Stimulated activated effector memory CD8-positive, alpha-beta T cell treated with anti-CD3 and anti-CD28 coated beads, Interleukin-12 subunit alpha, Interleukin-12 subunit beta, amount 100 ng/mL, for 72 hours (primary cell): Measurements from ENCODE around the gene UVRAG.

Source experiments
- ATAC-seq: fragments of 150-1000 bp; cut with Tn5 transposase; 2 replicates; pipeline ENCODE4 v1.10.0; 2021
- DNase-seq, 2 donors: peaks; one replicate each; pipeline ENCODE4 v3.0.0; 2021 to 2022; ENCODE audit warnings: low spot score in 2 of 2
- H3K27ac Mint-ChIP-seq: one replicate; pipeline ENCODE4 v1.8.0; 2022; ENCODE audit warnings: mild to moderate bottlenecking, mixed read lengths
- H3K36me3 Mint-ChIP-seq: one replicate; pipeline ENCODE4 v1.8.0; 2022; ENCODE audit warnings: mild to moderate bottlenecking, mixed read lengths
- H3K4me1 Mint-ChIP-seq: one replicate; pipeline ENCODE4 v1.8.0; 2022; ENCODE audit warnings: mixed read lengths
- H3K4me3 Mint-ChIP-seq: one replicate; pipeline ENCODE4 v1.8.0; 2022; ENCODE audit warnings: mild to moderate bottlenecking, mixed read lengths
- H3K9me3 Mint-ChIP-seq: one replicate; pipeline ENCODE4 v1.8.0; 2022; ENCODE audit warnings: mixed read lengths

UVRAG gene

DNA sequence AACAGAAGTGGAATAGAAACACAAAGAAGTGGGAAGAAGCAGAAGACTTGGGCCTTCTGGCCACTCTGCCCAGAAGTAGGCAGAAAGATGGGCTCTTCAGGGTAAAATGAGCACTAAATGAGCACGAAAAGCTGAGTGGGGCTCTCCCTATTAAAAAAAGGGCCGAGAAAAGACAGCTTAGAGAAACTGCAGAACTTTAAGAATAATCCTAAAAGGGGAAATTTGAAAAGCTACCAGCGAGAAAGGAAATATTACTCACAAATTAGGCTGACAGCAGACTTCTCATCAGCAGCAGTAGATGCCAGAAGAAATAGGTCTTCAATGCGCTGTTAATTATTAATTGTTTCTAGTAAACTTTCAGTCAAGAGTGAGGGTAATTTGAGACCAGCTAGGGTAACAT, 78.2 kb downstream of the UVRAG start:
- no peak overlapping the region for H3K27ac Mint-ChIP-seq
- ATAC-seq = peak; percentile 28
- H3K9me3 Mint-ChIP-seq = no peaks in the 10 kb centered on the region
- H3K36me3 Mint-ChIP-seq = peaks cover 4% of the 10 kb centered on the region
- peaks cover 22% of the 10 kb centered on the region for H3K4me1 Mint-ChIP-seq
- H3K4me3 Mint-ChIP-seq = no peak overlapping the region
- DNase-seq = no peak

DNA sequence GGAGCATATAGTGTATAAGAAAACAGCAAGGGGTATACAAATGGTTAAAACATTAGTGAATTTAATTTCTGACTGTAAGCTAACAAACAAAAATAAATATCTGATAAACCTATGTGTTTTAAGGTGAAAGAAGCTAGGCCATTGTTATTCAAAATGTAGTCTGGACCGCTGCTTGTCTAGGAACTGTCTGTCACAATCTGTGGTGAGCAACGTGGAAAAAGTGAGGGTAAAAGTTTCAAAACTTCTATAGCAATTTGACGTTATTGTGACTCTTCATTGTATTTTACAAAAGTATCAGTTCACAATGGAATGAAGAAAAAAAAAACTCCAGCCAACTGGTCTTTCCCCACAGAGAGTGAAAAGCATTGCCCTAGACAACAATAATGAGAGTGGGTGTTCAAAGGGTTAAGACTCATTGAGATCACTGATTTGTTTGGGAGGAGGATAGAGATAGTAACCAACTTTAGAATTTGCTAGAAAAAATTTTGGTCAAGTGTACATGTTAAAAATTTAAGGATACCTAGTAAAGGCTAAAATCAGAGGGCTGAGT, 79.1 kb downstream of the UVRAG start:
- ATAC-seq = peak; percentile 32
- Mint-ChIP-seq H3K27ac (peak overlapping the region; percentile 69), H3K4me1 (peaks cover 22% of the 10 kb centered on the region), H3K9me3 (no peaks in the 10 kb centered on the region), H3K36me3 (peaks cover 4% of the 10 kb centered on the region), H3K4me3 (no peak overlapping the region)
- DNase-seq = no peak

DNA sequence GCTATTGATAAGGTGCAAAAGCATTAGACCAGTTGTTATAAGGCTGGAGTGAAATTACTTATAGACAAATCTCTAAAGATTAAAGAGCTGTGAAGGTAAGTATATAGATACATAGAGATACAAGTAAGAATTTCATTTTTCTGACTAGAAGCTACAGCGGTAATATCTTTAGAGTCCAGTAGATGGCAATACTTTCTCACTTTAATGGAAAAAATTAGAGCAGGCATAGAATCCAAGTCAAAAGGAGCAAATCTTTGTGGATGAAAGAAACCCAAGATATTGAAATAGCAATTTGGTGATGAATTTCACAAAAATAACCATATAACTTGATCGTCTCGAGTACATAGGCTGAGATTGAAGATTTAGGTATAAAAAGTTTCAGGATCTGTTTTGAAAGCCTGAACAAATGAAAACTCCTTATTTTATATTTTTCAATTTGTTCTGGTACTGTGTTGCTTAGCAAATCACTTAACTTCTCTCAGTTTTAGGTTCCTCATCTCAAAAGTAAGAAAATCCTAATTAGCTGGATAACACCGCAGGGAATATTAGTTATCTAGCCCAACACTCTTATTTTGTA, 81.9 kb downstream of the UVRAG start:
- H3K4me3 Mint-ChIP-seq = no peak overlapping the region
- ATAC-seq = peak; percentile 26
- no peaks in the 10 kb centered on the region for H3K9me3 Mint-ChIP-seq
- no peak overlapping the region for H3K27ac Mint-ChIP-seq
- peaks cover 4% of the 10 kb centered on the region for H3K36me3 Mint-ChIP-seq
- no peak for DNase-seq
- H3K4me1 Mint-ChIP-seq = peaks cover 9% of the 10 kb centered on the region

DNA sequence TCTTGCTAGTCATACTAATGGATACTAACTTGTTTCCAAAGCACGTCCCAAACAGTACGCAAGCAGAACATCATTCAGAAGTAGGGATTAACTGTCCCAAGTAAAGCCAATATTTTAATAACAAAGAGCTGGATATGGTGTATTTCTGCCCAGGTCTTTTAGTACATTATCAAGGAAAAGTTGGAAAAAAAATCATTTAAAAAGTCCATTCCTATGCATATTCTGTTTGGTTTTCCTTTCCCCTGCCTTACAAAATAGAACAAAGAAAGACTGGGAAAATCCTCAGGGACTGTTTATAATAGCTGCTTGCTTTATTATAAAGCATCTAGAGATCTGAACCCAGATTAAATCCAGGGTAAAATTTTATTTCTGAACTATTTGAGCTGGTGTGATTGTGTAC, 83.9 kb downstream of the UVRAG start:
- H3K4me1 Mint-ChIP-seq = peaks cover 19% of the 10 kb centered on the region
- no peak for ATAC-seq
- H3K4me3 Mint-ChIP-seq = no peak overlapping the region
- H3K36me3 Mint-ChIP-seq = no peaks in the 10 kb centered on the region
- H3K27ac Mint-ChIP-seq = no peak overlapping the region
- no peak for DNase-seq
- no peaks in the 10 kb centered on the region for H3K9me3 Mint-ChIP-seq

DNA sequence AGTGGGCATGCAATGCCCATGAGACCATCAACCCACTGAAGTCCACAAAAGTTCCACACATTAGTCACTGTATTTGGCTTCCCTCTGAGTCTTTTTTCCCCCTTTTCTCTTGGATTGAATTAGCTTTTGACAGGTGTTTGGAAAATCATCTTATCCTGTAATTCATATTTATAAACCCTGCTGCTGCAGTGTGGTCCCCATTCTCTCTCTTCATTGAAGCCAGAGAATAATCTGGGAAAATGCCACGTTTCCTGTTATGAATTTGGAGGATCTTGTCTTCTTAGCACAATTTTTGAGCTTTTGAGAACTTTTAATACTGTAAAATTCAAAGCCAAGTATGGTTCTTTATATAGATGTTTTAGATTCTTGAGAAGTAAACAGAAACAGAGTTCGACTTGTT, 84.8 kb downstream of the UVRAG start:
- Mint-ChIP-seq H3K27ac (no peak overlapping the region), H3K36me3 (no peaks in the 10 kb centered on the region), H3K4me1 (peaks cover 12% of the 10 kb centered on the region), H3K9me3 (no peaks in the 10 kb centered on the region), H3K4me3 (no peak overlapping the region)
- no peak for ATAC-seq
- DNase-seq = no peak

DNA sequence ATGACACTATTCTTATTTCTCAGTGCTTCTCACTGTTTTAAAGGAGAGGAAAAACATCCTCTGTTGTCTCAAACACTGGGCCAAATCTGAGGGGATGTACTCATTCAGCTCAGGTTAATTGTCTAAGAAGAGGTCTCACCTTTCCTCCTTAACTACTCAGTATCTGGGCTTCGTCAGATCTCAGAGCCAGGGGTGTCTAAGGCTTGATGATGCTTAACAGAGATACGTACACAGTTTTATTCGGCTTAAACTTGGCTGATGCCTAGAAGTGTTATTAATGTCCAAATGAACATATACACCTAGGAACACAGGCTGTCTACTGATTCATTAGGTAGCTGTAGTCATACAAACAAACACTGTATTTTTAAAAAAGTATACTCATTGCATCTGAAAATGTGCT, 85.8 kb downstream of the UVRAG start:
- Mint-ChIP-seq H3K4me1 (peaks cover 12% of the 10 kb centered on the region), H3K36me3 (no peaks in the 10 kb centered on the region), H3K27ac (no peak overlapping the region), H3K4me3 (no peak overlapping the region), H3K9me3 (no peaks in the 10 kb centered on the region)
- DNase-seq = no peak
- ATAC-seq = no peak

DNA sequence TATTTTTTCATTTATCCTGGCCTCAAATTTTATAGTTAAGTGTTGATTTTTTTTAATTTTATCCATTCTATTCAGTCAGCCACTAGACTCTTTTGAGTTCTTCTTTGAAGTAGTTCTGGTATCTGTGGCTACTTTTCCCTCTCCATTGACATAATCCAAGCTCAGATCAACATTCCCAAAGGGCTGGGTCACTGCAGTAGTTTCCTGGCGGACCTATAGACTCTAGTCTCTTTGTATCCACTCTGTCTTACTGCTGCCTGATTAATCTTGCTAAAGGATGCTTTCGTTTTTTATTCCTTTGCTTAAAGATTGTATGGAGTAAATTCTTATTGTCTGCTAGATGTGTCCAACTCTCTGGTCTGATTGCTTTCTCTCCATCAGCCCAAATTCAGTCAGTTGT, 87.6 kb downstream of the UVRAG start:
- Mint-ChIP-seq H3K4me1 (peaks cover 19% of the 10 kb centered on the region), H3K27ac (no peak overlapping the region), H3K4me3 (no peak overlapping the region), H3K36me3 (no peaks in the 10 kb centered on the region), H3K9me3 (no peaks in the 10 kb centered on the region)
- ATAC-seq = no peak
- no peak for DNase-seq

DNA sequence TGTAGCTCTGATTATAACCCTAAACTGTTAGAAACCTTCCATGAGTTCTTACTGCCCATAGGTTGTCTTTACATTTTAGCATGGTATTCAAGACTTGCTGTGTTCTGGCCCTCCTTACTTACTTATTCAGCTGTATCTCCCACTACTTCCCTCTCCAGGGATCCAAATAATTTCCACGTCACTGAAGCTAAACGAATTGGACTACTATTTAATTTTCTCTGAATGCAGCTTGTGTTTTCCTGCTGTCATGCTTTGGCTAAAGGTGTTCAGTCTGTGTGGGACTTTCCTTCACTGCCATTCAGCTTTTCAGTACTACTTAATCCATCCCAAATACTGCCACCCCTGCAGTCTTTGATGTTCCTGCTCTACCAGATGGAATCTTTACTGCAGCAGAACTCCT, 88.3 kb downstream of the UVRAG start:
- no peak overlapping the region for H3K27ac Mint-ChIP-seq
- ATAC-seq = no peak

DNA sequence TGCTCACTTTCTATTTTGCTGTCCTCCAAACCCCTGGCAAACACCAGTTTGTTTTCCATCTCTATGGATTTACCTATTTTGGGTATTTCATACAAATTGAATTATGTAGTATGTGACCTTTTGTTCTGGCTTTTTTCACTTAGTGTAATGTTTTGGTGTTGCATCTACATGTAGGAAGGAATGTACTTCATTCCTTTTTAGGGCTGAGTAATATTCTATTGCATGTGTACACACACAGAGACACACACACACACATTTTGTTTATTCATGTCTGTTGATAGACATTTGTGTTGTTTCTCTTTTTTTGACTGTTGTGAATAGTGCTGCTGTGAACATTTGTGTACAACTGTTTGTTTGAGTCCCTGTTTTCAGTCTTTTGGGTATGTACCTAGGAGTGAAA, 90.4 kb downstream of the UVRAG start:
- ATAC-seq = no peak
- H3K36me3 Mint-ChIP-seq = no peaks in the 10 kb centered on the region
- H3K9me3 Mint-ChIP-seq = no peaks in the 10 kb centered on the region
- no peak for DNase-seq
- peaks cover 40% of the 10 kb centered on the region for H3K4me1 Mint-ChIP-seq
- no peak overlapping the region for H3K27ac Mint-ChIP-seq
- H3K4me3 Mint-ChIP-seq = no peak overlapping the region

More for the DNA sequence above, 88.3 kb downstream of the UVRAG start:
- Mint-ChIP-seq H3K4me3 (no peak overlapping the region), H3K9me3 (no peaks in the 10 kb centered on the region), H3K36me3 (no peaks in the 10 kb centered on the region), H3K4me1 (peaks cover 25% of the 10 kb centered on the region)
- no peak for DNase-seq

DNA sequence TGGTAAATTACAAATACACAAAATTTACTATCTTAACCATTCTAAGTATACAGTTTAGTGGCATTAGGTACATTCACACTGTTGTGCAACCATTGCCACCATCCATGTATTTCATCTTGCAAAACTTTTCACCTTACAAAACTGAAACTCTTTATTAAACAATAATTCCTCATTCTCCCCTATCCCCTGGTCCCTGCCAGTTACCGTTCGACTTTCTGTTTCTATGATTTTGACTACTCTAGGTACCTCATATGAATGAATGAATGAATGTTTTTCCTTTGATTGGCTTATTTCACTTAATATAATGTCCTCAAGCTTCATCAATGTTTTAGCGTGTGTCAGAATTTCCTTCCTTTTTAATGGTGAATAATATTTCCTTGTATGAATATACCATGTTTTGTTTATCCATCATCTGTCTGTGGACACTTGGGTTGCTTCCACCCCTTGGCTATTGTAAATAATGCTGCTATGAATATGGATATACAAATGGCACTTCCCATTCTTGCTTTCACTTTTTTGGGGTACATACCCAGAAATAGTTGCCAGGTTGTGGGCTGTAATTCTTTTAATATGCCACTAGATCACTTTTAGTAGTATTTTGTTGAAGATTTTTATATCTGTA, 93.0 kb downstream of the UVRAG start:
- ATAC-seq = no peak
- Mint-ChIP-seq H3K9me3 (no peaks in the 10 kb centered on the region), H3K36me3 (peaks cover 19% of the 10 kb centered on the region), H3K27ac (no peak overlapping the region), H3K4me1 (peaks cover 33% of the 10 kb centered on the region), H3K4me3 (no peak overlapping the region)
- DNase-seq = no peak

DNA sequence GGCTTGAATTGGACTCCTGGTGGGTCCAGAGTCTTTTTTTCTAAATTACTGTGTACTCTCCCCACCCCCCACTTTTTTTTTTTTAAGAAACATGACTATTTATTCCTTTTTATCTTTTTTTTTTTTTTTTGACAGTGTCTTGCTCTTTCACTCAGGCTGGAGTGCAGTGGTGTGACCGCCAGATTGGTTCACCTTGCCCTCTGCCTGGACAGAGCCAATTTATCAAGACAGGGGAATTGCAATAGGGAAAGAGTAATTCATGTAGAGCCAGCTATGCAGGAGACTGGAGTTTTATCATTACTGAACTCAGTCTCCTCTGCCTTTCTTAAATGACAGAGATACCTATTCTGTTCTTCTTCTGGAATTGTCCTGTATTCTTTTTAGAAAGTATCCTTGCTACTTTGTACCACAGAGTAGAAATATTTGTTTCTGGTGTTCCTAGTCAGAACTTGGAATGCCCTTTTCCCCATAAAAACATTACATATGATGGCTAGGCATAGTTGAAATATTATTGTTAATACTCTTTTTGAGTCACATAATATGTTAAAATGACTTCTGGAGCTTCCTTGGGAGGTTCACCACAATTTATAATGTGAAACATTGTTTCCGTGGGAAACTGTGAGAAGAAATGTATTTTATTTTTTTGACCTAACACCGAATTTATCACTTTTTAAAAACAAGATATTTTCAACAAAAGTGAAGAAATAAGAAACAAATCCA, 95.6 kb downstream of the UVRAG start:
- DNase-seq (no peak), ATAC-seq (no peak)
- Mint-ChIP-seq H3K9me3 (no peaks in the 10 kb centered on the region), H3K4me3 (no peak overlapping the region), H3K27ac (no peak overlapping the region), H3K36me3 (peaks cover 25% of the 10 kb centered on the region), H3K4me1 (peaks cover 28% of the 10 kb centered on the region)

DNA sequence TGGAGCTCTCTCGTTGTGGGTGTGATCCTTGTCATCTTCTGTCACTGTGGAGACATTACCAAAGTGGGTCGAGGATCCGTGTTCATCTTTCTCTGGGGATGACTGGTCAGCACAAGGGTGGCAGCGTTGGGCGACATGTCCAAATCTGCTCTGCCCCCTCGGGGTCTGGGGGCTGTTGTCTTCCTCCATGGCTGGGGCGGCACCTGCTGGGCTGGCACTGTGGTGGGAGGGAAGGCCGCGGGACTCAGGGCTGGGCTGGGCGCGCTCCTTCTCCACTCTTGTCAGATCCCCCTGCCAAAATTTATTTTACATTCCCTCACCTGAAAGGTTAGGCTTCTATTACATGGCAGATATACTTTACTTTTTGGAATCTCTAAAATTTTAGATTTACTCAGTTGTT, 96.4 kb downstream of the UVRAG start:
- H3K9me3 Mint-ChIP-seq = no peaks in the 10 kb centered on the region
- peaks cover 25% of the 10 kb centered on the region for H3K36me3 Mint-ChIP-seq
- peaks cover 28% of the 10 kb centered on the region for H3K4me1 Mint-ChIP-seq
- no peak overlapping the region for H3K27ac Mint-ChIP-seq
- DNase-seq = no peak
- ATAC-seq = no peak
- no peak overlapping the region for H3K4me3 Mint-ChIP-seq

DNA sequence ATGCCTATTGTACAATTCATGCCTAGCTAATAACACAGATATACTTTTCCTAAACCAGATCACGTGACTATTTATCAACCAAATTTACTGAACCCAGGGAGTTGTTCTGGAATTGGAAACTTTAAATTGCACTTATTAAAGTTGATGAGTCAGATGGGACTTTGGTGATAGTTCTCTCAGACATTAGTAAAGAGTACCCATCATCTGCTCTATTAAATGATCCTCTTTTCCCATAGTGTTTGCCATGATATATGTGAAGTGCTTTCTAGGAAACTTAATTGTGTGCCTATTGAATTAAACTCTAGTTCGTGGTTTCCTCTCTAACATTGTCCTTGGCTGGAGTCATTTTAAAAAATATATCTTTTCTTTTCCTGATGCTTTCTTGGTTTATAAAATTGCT, 99.0 kb downstream of the UVRAG start:
- Mint-ChIP-seq H3K27ac (no peak overlapping the region), H3K4me1 (peaks cover 8% of the 10 kb centered on the region), H3K9me3 (no peaks in the 10 kb centered on the region), H3K4me3 (no peak overlapping the region), H3K36me3 (peaks cover 25% of the 10 kb centered on the region)
- ATAC-seq = no peak
- DNase-seq = no peak

DNA sequence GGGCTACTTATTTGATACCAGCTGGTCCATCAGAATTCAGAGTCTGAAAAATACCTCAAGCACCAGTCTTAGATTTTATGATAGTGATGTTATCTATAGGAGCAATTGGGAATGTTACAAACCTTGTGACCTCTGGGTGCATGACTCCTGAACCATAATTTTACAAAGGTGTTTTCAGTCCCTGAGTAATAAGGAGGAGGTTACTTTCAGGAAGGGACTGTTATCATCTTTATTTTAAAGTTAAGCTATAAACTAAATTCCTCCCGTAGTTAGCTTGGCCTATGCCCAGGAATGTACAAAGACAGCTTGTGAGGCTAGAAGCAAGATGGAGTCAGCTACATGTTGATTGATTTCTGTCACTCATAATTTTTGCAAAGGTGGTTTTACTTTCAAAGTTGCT, 101.9 kb downstream of the UVRAG start:
- H3K9me3 Mint-ChIP-seq = no peaks in the 10 kb centered on the region
- ATAC-seq (no peak), DNase-seq (no peak)
- peaks cover 23% of the 10 kb centered on the region for H3K36me3 Mint-ChIP-seq
- no peak overlapping the region for H3K4me3 Mint-ChIP-seq
- no peaks in the 10 kb centered on the region for H3K4me1 Mint-ChIP-seq
- no peak overlapping the region for H3K27ac Mint-ChIP-seq

DNA sequence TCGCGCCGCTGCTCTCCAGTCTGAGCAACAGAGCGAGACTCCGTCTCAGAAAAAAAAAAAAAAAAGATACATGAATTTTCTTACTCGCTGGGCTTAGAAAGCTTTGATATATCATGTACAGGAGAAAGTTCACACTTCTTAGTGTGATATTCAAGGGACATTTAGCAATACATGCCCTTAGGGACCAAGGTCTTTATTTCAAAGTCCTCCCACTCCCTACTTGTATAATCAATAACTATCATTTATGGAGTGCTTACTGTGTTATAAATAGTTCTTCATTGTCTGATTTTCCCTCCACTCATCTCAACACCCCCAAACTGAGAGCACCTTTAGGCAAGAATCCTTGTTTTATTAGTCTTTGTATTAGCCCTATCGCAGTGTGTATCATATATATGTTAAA, 103.3 kb downstream of the UVRAG start:
- Mint-ChIP-seq H3K4me3 (no peak overlapping the region), H3K4me1 (no peaks in the 10 kb centered on the region), H3K27ac (no peak overlapping the region), H3K9me3 (no peaks in the 10 kb centered on the region), H3K36me3 (peaks cover 11% of the 10 kb centered on the region)
- DNase-seq = no peak
- ATAC-seq = no peak

DNA sequence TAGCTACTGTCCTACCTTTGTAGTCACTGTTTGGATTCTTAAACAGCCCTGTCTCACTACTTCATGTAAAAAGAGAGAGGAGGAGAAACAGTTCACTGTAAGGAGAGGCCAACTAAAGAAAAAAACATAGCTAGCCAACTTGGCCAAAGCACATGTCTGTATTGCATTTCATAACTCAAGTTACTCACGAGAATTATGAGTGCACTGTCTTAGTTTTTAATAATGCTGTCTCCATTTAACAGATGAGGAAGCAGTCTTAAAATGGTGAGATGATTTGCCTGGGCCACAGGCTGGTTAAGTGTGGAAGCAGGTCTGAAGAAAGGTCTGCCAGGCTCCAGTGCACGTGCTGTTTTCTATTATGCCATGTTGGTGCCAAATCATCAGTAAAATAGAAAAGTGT, 104.5 kb downstream of the UVRAG start:
- peaks cover 6% of the 10 kb centered on the region for H3K36me3 Mint-ChIP-seq
- no peak overlapping the region for H3K27ac Mint-ChIP-seq
- no peak overlapping the region for H3K4me3 Mint-ChIP-seq
- ATAC-seq (no peak), DNase-seq (no peak)
- no peaks in the 10 kb centered on the region for H3K4me1 Mint-ChIP-seq
- no peaks in the 10 kb centered on the region for H3K9me3 Mint-ChIP-seq
